Natural killer cell (primary cell): Measurements from ENCODE around the gene ANXA10. TPM values are rescaled to one million over a fixed set of nuclear protein-coding genes. Genes with fewer than 3 reads are reported as not detected.

Experiments used
- ATAC-seq, 3 donors: fragments of 150-1000 bp in 2 of 3; fragments of 200-7000 bp in 1 of 3; cut with Tn5 transposase; 1 replicate in 1 of 3; 2 replicates in 2 of 3; pipeline ENCODE4 v1.10.0; 2021; ENCODE audit warnings: mild to moderate bottlenecking in 2 of 3, moderate library complexity in 2 of 3
- DNase-seq, 2 donors: peaks; one replicate each; pipeline versions ENCODE4 v3.0.0 to v3.0.0-alpha.2; 2013 to 2021; ENCODE audit warnings: mixed read lengths in 1 of 2
- H3K27ac ChIP-seq: one replicate; pipeline ENCODE4 v1.5.1; 2013; ENCODE audit warnings: mild to moderate bottlenecking, low read length
- H3K27me3 ChIP-seq: one replicate; pipeline ENCODE4 v1.6.1; 2013; ENCODE audit warnings: low read length; ENCODE audit not compliant: control insufficient read depth, insufficient read depth
- H3K36me3 ChIP-seq: one replicate; pipeline ENCODE4 v1.6.1; 2013; ENCODE audit warnings: low read length; ENCODE audit not compliant: control insufficient read depth, insufficient read depth
- H3K4me1 ChIP-seq: one replicate; pipeline ENCODE4 v1.6.1; 2013; ENCODE audit warnings: low read length; ENCODE audit not compliant: control insufficient read depth, insufficient read depth
- H3K4me3 ChIP-seq: one replicate; pipeline ENCODE4 v1.5.1; 2013; ENCODE audit warnings: low read length
- H3K9me3 ChIP-seq: one replicate; pipeline ENCODE4 v1.6.1; 2013; ENCODE audit warnings: low read length; ENCODE audit not compliant: control insufficient read depth, insufficient read depth
- H3K27ac Mint-ChIP-seq, 2 donors: one replicate each; pipeline ENCODE4 v1.8.0; 2022; ENCODE audit warnings: mild to moderate bottlenecking in 2 of 2, mixed read lengths in 2 of 2, moderate library complexity in 1 of 2
- H3K27me3 Mint-ChIP-seq, 2 donors: one replicate each; pipeline ENCODE4 v1.8.0; 2022; ENCODE audit warnings: low read depth in 2 of 2, mixed read lengths in 2 of 2
- H3K36me3 Mint-ChIP-seq: one replicate; pipeline ENCODE4 v1.8.0; 2022; ENCODE audit warnings: mixed read lengths
- H3K4me1 Mint-ChIP-seq, 2 donors: one replicate each; pipeline ENCODE4 v1.8.0; 2022; ENCODE audit warnings: mixed read lengths in 2 of 2
- H3K4me3 Mint-ChIP-seq: one replicate; pipeline ENCODE4 v1.8.0; 2022; ENCODE audit warnings: mild to moderate bottlenecking, moderate library complexity, mixed read lengths
- H3K9me3 Mint-ChIP-seq, 2 donors: one replicate each; pipeline ENCODE4 v1.8.0; 2022; ENCODE audit warnings: mixed read lengths in 2 of 2
- CTCF ChIP-seq: fragments of 200-600 bp; IDR thresholded peaks from one replicate; pipeline ENCODE4 v1.8.0; 2022; ENCODE audit warnings: antibody characterized with exemption
- WGBS: methylation state at CpG from one replicate; pipeline ENCODE4 v1.1.7; 2013; ENCODE audit warnings: missing lambda C conversion rate; ENCODE audit not compliant: insufficient coverage; 5-methylcytosine and 5-hydroxymethylcytosine counted together
- intact Hi-C: fragments of 100-400 bp; cut with micrococcal nuclease; formaldehyde crosslinking; loops from one replicate; pipeline ENCODE4 v1.14.2; 2022
- total RNA-seq, 4 donors: library from RNA; stranded (reverse); fragments of 120-200 nt in 1 of 4; gene quantifications; one replicate each; pipeline versions ENCODE4 v1.2.3 to v1.2.4, GENCODE V29; 2013 to 2022

Gene ANXA10
- total RNA-seq, 3 donors from 2014 or later (not counting 1 experiment from before 2014, with no cell fraction given) = not detected

GRCh38 chr4:168077726-168078239 is 14.6 kb upstream of the ANXA10 start:
- no peak for ATAC-seq
- no peaks in the 10 kb centered on the region for H3K9me3 ChIP-seq
- no peaks in the 10 kb centered on the region for H3K36me3 ChIP-seq
- 94% methylated on average over 4 of the region's 5 CpGs for WGBS
- TF ChIP-seq CTCF = no peak
- no peak for DNase-seq
- H3K9me3 Mint-ChIP-seq = peaks cover 0 to 5% of the 10 kb centered on the region in 2 donors
- no peak overlapping the region for H3K27ac ChIP-seq
- no peaks in the 10 kb centered on the region for H3K4me1 ChIP-seq
- no peak overlapping the region for H3K4me3 Mint-ChIP-seq
- H3K27me3 ChIP-seq = no peaks in the 10 kb centered on the region
- H3K4me1 Mint-ChIP-seq = no peaks in the 10 kb centered on the region
- no peak overlapping the region for H3K27ac Mint-ChIP-seq
- H3K27me3 Mint-ChIP-seq = no peaks in the 10 kb centered on the region
- intact Hi-C loops = no loop called here
- no peak overlapping the region for H3K4me3 ChIP-seq
- H3K36me3 Mint-ChIP-seq = no peaks in the 10 kb centered on the region

- Histone ChIP-seq H3K9me3 (no peaks in the 10 kb centered on the region), H3K4me1 (no peaks in the 10 kb centered on the region), H3K36me3 (no peaks in the 10 kb centered on the region), H3K27me3 (no peaks in the 10 kb centered on the region), H3K4me3 (no peak overlapping the region), H3K27ac (no peak overlapping the region)
- H3K9me3 Mint-ChIP-seq = peaks cover 3 to 11% of the 10 kb centered on the region in 2 donors
- no peaks in the 10 kb centered on the region for H3K4me1 Mint-ChIP-seq
- ATAC-seq = no peak
- WGBS = 80% methylated on average over 2 of the region's 5 CpGs
- no peaks in the 10 kb centered on the region for H3K36me3 Mint-ChIP-seq
- DNase-seq = no peak
- no peaks in the 10 kb centered on the region for H3K27me3 Mint-ChIP-seq
- intact Hi-C loops = no loop called here
- no peak overlapping the region for H3K4me3 Mint-ChIP-seq
- no peak for TF ChIP-seq CTCF
- H3K27ac Mint-ChIP-seq = no peak overlapping the region
Observed at GRCh38 chr4:168082379-168082778, 10.0 kb upstream of the ANXA10 start.

DNA sequence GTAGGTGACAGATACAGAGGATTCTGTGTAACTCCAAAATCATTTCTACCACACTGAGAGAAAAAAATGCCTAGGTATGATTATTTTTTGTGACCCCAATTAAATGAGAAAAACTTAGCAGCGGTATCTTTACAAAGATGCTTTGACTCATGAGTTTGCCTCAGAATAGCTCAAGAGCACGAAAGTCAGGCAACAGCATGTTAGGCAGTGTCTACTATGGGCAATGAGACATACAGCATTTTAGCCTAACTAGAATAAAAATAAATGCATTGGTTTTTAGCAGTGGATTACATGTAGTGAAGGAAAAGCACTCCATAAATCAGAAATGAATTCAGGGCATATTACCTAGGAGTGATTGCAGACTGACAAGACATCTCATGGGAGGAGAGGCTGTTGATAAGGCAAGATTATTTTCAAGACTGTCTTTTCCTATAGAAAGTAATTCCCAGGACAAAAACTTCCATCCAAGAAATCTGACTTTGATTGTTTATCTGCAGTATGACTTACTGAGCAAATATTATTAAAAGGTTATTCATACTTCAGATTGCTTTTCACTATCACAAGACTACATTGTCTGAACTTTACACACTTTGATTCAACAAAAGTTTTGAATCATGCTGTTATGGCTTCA is 3.6 kb downstream of the ANXA10 start:
- Mint-ChIP-seq H3K27me3 (no peaks in the 10 kb centered on the region), H3K27ac (no peak overlapping the region), H3K4me1 (no peaks in the 10 kb centered on the region), H3K9me3 (peaks cover 3 to 4% of the 10 kb centered on the region in 2 donors), H3K4me3 (no peak overlapping the region), H3K36me3 (no peaks in the 10 kb centered on the region)
- H3K9me3 ChIP-seq = no peaks in the 10 kb centered on the region
- H3K27me3 ChIP-seq = no peaks in the 10 kb centered on the region
- no peaks in the 10 kb centered on the region for H3K4me1 ChIP-seq
- intact Hi-C loops = no loop called here
- WGBS = 84% methylated on average over 2 of the region's 2 CpGs
- H3K36me3 ChIP-seq = no peaks in the 10 kb centered on the region
- ATAC-seq (no peak), DNase-seq (no peak)
- no peak overlapping the region for H3K27ac ChIP-seq
- no peak for TF ChIP-seq CTCF
- H3K4me3 ChIP-seq = no peak overlapping the region

GRCh38 chr4:168096407-168096784 is 4.1 kb downstream of the ANXA10 start:
- H3K36me3 Mint-ChIP-seq = no peaks in the 10 kb centered on the region
- H3K4me1 ChIP-seq = no peaks in the 10 kb centered on the region
- H3K9me3 Mint-ChIP-seq = peaks cover 3 to 4% of the 10 kb centered on the region in 2 donors
- no peak overlapping the region for H3K4me3 ChIP-seq
- H3K4me1 Mint-ChIP-seq = no peaks in the 10 kb centered on the region
- H3K4me3 Mint-ChIP-seq = no peak overlapping the region
- no peaks in the 10 kb centered on the region for H3K36me3 ChIP-seq
- TF ChIP-seq CTCF = no peak
- DNase-seq (no peak), ATAC-seq (no peak)
- no peaks in the 10 kb centered on the region for H3K27me3 Mint-ChIP-seq
- H3K27ac Mint-ChIP-seq = no peak overlapping the region
- intact Hi-C loops = no loop called here
- H3K9me3 ChIP-seq = no peaks in the 10 kb centered on the region
- 70% methylated on average over 1 of the region's 1 CpG for WGBS
- no peak overlapping the region for H3K27ac ChIP-seq
- no peaks in the 10 kb centered on the region for H3K27me3 ChIP-seq
